Measurements from ENCODE around the gene TBC1D14.

The TBC1D14 gene

DNA sequence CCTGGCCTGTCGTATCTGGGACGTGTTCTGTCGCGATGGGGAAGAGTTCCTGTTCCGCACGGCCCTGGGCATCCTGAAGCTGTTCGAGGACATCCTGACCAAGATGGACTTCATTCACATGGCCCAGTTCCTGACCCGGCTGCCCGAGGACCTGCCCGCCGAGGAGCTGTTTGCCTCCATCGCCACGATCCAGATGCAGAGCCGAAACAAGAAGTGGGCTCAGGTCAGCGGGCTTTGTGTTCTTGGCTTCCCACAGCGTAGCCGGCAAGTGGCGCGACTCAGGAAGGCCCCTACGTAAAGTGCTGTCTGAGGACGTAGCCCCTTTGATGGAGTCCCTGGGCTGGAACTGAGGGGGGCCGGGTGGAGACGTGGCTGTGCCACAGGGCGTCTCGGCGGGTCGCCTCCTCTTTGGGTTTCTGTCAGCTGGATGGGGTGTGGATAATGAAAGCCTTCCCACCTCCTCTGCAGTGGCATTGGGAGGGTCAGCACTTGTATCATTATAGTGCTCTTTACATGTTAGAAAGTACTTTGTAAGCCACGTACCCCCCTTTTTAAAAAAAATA is 115.5 kb downstream of the TBC1D14 start:
- FAIRE-seq (no peak), DNase-seq (ENCODE audit: insufficient read length, low spot score) (no peak)
- TF ChIP-seq POLR2A (IDR thresholded peaks at IDR 0.05; ENCODE audit: low read depth, low read length): no peak

DNA sequence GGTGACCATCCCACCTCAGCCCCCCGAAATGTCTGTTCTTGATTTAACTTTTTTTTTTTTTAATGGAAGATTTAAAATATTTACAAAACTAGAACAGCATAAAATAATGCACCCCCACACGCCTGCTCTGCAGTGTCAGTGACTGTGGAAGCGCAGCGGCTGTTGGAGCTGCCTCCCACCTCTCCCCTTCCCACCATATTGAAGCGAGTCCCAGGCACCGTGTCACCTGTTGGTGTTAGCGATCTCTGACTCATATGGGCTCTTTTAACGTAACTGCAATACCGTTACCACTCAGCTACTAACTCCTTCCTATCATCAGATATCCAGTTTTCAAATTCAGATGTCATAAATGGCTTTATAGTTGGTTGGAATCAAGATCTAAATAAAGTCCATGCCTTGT is 116.5 kb downstream of the TBC1D14 start:
- DNase-seq (ENCODE audit: insufficient read length, low spot score): no peak
- no peak for TF ChIP-seq POLR2A (IDR thresholded peaks at IDR 0.05; ENCODE audit: low read depth, low read length)
- no peak for FAIRE-seq

- no peak for FAIRE-seq
- DNase-seq (ENCODE audit: insufficient read length, low spot score): no peak
These were observed 117.7 kb downstream of the TBC1D14 start for GRCh38 chr4:7027284-7027683.

GRCh38 chr4:7027913-7028312 is 118.3 kb downstream of the TBC1D14 start:
- DNase-seq (ENCODE audit: insufficient read length, low spot score) (no peak), FAIRE-seq (no peak)
- no peak for TF ChIP-seq POLR2A (IDR thresholded peaks at IDR 0.05; ENCODE audit: low read depth, low read length)

More at GRCh38 chr4:7027284-7027683, 117.7 kb downstream of the TBC1D14 start:
- TF ChIP-seq POLR2A (IDR thresholded peaks at IDR 0.05; ENCODE audit: low read depth, low read length): no peak

DNA sequence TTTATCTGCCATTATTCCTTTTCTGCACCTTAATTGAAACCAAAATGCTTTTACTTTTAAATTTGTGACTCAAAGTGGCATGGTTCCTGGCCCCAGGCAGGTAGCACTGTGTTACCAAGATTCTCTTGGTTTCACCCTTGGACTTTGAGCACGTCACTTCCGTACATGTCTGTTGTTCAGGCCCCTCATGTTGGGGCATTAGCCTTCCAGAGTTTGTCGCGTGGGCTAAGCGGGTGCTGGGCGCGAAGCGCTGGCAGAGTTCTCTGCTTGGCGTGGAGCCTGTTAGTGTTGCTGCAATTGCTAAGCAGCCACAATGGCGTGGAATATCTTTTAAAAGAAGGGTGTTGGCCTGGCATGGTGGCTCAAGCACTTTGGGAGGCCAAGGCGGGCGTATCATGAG is 119.6 kb downstream of the TBC1D14 start:
- FAIRE-seq: no peak
- DNase-seq (ENCODE audit: insufficient read length, low spot score): no peak
- no peak for TF ChIP-seq POLR2A (IDR thresholded peaks at IDR 0.05; ENCODE audit: low read depth, low read length)

DNA sequence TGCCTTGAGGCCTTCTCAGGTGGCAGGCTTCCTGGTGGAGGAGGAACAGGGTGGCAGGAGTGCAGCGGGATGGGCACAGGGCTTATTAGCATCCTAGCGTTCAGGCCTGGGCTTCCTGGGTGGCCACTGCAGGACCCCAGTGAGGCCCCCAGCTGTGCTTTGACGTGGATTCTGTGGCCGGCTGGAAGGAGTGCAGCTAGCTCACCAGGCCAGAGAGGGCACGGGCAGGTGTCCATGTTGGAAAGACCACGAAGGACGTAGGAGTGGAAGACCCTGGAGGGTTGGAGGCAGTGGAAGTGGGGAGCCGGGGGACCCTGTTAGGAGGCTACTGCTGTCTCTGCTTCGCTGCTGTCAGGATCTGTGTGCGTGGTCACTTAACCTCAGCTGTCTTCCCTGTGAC is 120.3 kb downstream of the TBC1D14 start:
- TF ChIP-seq POLR2A (IDR thresholded peaks at IDR 0.05; ENCODE audit: low read depth, low read length): no peak
- DNase-seq (ENCODE audit: insufficient read length, low spot score) (no peak), FAIRE-seq (no peak)

- no peak for TF ChIP-seq POLR2A (IDR thresholded peaks at IDR 0.05; ENCODE audit: low read depth, low read length)
- no peak for FAIRE-seq
- DNase-seq (ENCODE audit: insufficient read length, low spot score): no peak
These were observed 121.2 kb downstream of the TBC1D14 start for GRCh38 chr4:7030856-7031255.

- TF ChIP-seq POLR2A (IDR thresholded peaks at IDR 0.05; ENCODE audit: low read depth, low read length): no peak
- no peak for DNase-seq (ENCODE audit: insufficient read length, low spot score)
- no peak for FAIRE-seq
These were observed 122.2 kb downstream of the TBC1D14 start for GRCh38 chr4:7031558-7032449.

DNA sequence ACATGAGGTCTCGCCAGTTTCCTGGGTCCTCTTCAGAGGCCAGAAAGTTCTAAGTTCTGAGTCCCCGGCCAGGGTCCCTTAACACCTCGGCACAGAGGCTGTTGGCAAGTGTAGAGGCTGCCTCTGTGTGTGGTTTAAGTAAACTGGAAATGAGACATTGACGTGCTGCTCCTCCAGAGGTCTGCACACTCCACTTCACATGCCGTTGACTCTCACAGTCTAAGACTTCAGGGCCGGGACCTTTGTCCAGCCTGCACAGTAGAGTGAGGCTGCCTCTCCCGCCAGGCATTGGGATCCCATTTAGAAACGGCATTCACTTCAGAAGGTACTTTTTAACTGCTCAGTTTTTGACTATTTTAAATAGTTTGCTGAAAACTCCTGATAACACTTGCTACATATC is 123.0 kb downstream of the TBC1D14 start:
- no peak for DNase-seq (ENCODE audit: insufficient read length, low spot score)
- no peak for TF ChIP-seq POLR2A (IDR thresholded peaks at IDR 0.05; ENCODE audit: low read depth, low read length)
- no peak for FAIRE-seq

DNA sequence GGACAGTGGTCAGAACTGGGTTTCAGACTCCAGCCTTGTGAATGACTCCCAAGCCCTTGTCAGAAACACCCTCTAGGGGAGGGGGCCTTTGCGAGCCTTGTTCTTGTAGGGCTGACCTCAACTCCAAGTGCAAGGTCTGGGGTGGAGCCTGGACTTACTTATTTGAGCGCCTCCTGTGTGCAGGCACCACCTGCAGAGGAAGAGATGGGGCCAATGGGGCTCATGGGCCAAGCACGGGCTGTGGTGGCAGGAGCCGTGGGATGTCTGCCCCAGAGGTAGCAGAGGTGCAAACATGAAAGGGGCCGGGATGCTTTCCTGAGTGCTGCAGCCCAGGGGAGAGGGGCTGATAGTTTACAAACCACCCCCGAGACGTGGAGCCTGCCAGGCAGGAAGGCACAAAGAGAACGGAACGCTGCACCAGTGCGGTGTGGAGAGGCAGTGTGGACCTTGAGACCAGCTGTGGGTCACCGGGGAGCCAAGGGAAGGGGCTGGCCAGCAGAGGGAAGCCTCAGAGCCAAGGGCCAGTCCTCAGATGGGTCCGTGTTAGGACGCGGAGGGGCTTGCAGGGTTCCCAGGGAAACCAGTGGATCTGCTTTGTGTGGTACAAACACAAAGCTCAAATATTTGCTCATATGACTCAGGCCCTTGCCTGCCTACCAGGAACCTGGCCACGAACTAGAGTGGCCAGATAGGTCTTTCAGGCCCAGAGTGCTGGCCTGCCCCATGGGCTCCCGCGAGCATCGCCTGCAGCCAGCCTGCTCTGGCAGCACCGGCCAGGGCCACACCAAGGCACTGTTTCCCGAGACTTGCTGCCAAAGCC is 124.8 kb downstream of the TBC1D14 start:
- FAIRE-seq: no peak
- DNase-seq (ENCODE audit: insufficient read length, low spot score): peak; percentile 51
- no peak for TF ChIP-seq POLR2A (IDR thresholded peaks at IDR 0.05; ENCODE audit: low read depth, low read length)

DNA sequence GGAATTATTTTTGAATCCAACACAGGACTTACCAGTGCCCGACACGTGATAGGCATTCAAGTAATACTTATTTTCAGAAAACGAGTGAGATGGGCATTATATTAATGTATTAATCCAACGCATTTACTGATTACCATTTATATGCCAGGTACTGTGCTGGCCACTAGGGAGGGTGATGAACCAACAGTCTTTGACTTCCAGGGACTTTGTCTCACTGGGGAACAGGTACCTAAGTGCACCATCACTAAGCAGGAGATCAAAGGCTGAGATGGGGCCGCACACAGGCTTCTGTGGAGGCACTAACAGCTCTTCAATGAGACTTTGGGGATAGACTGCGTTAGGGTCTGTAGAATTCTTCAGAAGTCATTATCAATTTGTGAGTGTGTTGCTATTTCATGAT is 127.8 kb downstream of the TBC1D14 start:
- FAIRE-seq (no peak), DNase-seq (ENCODE audit: insufficient read length, low spot score) (no peak)
- TF ChIP-seq POLR2A (IDR thresholded peaks at IDR 0.05; ENCODE audit: low read depth, low read length): no peak

DNA sequence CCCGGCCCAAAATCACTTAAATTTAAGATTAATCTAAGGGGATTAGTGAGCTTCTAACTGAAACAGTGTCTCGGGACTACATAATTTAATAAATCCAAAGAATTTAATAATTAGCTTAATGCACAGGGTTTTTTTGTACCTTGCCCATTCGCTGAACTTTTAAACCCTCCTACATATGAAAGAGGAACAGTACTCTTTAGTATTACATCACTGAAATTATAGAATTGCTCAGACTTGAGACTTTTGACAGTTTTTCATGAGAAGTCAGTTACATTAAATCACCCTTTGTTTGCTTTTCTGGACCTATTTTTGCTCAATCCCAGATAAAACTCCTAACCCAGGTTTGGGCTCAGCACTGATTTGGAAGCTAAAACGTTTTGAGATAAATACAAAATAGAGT is 131.1 kb downstream of the TBC1D14 start:
- FAIRE-seq: no peak
- no peak for DNase-seq (ENCODE audit: insufficient read length, low spot score)
- TF ChIP-seq POLR2A (IDR thresholded peaks at IDR 0.05; ENCODE audit: low read depth, low read length): no peak

DNA sequence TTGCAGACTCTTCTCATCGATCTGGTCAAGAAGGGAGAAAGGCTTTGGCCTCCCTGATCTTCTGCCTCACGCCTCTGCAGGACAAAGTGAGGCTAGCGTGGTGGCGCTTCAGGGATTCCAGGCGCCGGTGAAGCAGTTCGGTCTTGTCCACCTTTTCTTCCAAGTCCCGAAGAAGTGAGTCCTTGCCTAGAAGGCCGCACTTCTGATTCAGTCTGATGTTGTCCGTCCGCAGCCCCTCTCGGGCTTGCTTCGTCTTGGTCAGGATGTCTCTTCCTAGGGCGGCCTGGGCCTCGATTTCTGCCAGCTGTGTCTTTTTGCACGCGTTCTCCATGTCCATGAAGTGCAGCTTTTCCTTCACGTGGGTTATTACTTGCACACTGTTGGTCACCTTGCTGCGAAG is 131.6 kb downstream of the TBC1D14 start:
- FAIRE-seq: no peak

DNA sequence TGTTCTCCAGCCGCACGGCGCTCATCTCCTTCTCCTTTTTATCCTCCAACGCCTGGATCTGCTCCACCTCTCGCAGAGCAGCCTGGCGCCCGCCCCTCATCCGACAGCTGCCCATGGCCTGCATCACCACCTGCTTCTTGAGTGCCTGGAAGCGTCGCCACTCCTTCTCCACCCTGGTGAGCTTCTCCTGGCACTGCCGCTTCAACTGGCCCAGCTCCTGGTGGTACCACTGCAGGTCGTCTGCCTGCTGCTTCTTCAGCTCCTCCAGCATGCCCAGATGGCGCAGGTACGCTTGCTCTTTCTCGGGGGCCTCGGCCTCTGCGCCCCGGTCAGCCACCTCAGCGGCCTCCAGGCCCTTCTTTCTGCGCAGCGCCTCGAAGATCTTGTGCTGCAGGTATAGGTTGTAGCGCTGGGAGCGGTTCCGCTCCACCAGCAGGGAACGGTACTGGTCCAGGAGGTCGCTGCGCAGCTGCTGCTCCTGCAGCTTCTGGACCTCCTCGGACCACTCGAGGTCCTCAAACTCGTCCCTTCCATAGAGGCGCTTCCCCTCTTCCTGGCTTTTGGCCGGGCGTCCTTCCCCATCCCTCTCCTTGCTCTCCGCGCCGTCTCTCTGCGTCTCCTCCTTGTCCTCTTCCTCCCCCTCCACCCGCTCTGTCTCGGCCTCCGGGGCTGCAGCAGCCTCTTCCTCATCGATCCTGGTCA is 132.3 kb downstream of the TBC1D14 start:
- TF ChIP-seq POLR2A (IDR thresholded peaks at IDR 0.05; ENCODE audit: low read depth, low read length): no peak
- DNase-seq (ENCODE audit: insufficient read length, low spot score): no peak

More for the DNA sequence above, 131.6 kb downstream of the TBC1D14 start:
- no peak for DNase-seq (ENCODE audit: insufficient read length, low spot score)
- no peak for TF ChIP-seq POLR2A (IDR thresholded peaks at IDR 0.05; ENCODE audit: low read depth, low read length)

More for the DNA sequence above, 132.3 kb downstream of the TBC1D14 start:
- no peak for FAIRE-seq

All from H54 (cell line).